H4 (cell line): ENCODE data around the gene EMILIN1. TPM values are rescaled to one million over a fixed set of nuclear protein-coding genes. Genes with fewer than 3 reads are reported as not detected.
A peak's percentile ranks its signal among the peaks of the same experiment; 100 is the strongest.

Experiments
- DNase-seq: peaks from one replicate; pipeline ENCODE4 v3.0.0-alpha.2; 2015; ENCODE audit warnings: low spot score
- total RNA-seq: library from RNA; depleted of rRNA; stranded (reverse); fragments of >200 nt; shearing (Covaris generic); gene quantifications from 2 replicates; pipeline ENCODE4 v1.2.3, GENCODE V29; 2014

The EMILIN1 gene
- total RNA-seq, 1 experiment from 2014 or later: 10.8 TPM

- DNase-seq: no peak
These were observed 1.7 kb downstream of the EMILIN1 start for GRCh38 chr2:27080140-27080469.

- DNase-seq: no peak
These were observed 2.2 kb downstream of the EMILIN1 start for GRCh38 chr2:27080603-27080936.

- DNase-seq: no peak
These were observed 3.8 kb downstream of the EMILIN1 start for GRCh38 chr2:27081984-27082772.

- DNase-seq: no peak
These were observed 4.5 kb downstream of the EMILIN1 start for GRCh38 chr2:27082773-27083409.

- DNase-seq: no peak
These were observed 5.2 kb downstream of the EMILIN1 start for GRCh38 chr2:27083410-27084296.

GRCh38 chr2:27084297-27085061 is 6.1 kb downstream of the EMILIN1 start:
- no peak for DNase-seq

- no peak for DNase-seq
These were observed 6.8 kb downstream of the EMILIN1 start for GRCh38 chr2:27085062-27085672.

GRCh38 chr2:27085673-27086089 is 7.3 kb downstream of the EMILIN1 start:
- DNase-seq: peak; percentile 39

GRCh38 chr2:27086090-27086723 is 7.8 kb downstream of the EMILIN1 start:
- DNase-seq: peak; percentile 67

- no peak for DNase-seq
These were observed 8.5 kb downstream of the EMILIN1 start, which contains the start of gene KHK for GRCh38 chr2:27086724-27087593. Gene KHK (plus strand): TSS chr2:27086772. CDS start chr2:27087260, 488 bp downstream.

- no peak for DNase-seq
These were observed 9.5 kb downstream of the EMILIN1 start for GRCh38 chr2:27087823-27088410.

- DNase-seq: no peak
These were observed 10.2 kb downstream of the EMILIN1 start for GRCh38 chr2:27088634-27089033.

GRCh38 chr2:27089111-27089954 is 10.9 kb downstream of the EMILIN1 start:
- no peak for DNase-seq

GRCh38 chr2:27091746-27092695 is 13.6 kb downstream of the EMILIN1 start:
- DNase-seq: no peak

GRCh38 chr2:27092696-27093429 is 14.4 kb downstream of the EMILIN1 start:
- DNase-seq: no peak
